Activated CD8-positive, alpha-beta T cell treated with anti-CD3 and anti-CD28 coated beads for 36 hours (primary cell): ENCODE measurements around the gene DACH1. TPM values are rescaled to one million over a fixed set of nuclear protein-coding genes. Genes with fewer than 3 reads are reported as not detected.

Experiments
- ATAC-seq: fragments of 200-7000 bp; cut with Tn5 transposase; one replicate; pipeline ENCODE4 v1.10.0; 2021; ENCODE audit warnings: mild to moderate bottlenecking, moderate library complexity
- CTCF ChIA-PET: fragments of 350-600 bp; sonication (Branson Sonifier 250); formaldehyde crosslinking; loops from one replicate; lab custom pipeline; 2021; ENCODE audit warnings: antibody characterized with exemption; lab: Charles Lee
- POLR2A ChIA-PET: fragments of 350-600 bp; sonication (Branson Sonifier 250); formaldehyde crosslinking; loops from one replicate; lab custom pipeline; 2021; ENCODE audit warnings: antibody characterized with exemption; lab: Charles Lee
- DNase-seq: peaks from one replicate; pipeline ENCODE4 v3.0.0-alpha.2; 2020
- H3K27ac Mint-ChIP-seq: one replicate; pipeline ENCODE4 v1.8.0; 2021; ENCODE audit warnings: mild to moderate bottlenecking, mixed read lengths
- H3K27me3 Mint-ChIP-seq: one replicate; pipeline ENCODE4 v1.8.0; 2021; ENCODE audit warnings: mixed read lengths
- H3K36me3 Mint-ChIP-seq: one replicate; pipeline ENCODE4 v1.8.0; 2021; ENCODE audit warnings: low read depth, mixed read lengths
- H3K4me1 Mint-ChIP-seq: one replicate; pipeline ENCODE4 v1.8.0; 2021; ENCODE audit warnings: low read depth, mixed read lengths
- H3K4me3 Mint-ChIP-seq: one replicate; pipeline ENCODE4 v1.8.0; 2021; ENCODE audit warnings: mild to moderate bottlenecking, moderate library complexity, mixed read lengths
- H3K9me3 Mint-ChIP-seq: one replicate; pipeline ENCODE4 v1.8.0; 2021; ENCODE audit warnings: mixed read lengths
- CTCF ChIP-seq: fragments of 200-600 bp; IDR thresholded peaks from one replicate; pipeline ENCODE4 v1.8.0; 2022; ENCODE audit warnings: antibody characterized with exemption, mild to moderate bottlenecking
- intact Hi-C: fragments of 100-400 bp; cut with micrococcal nuclease; formaldehyde crosslinking; loops from one replicate; pipeline ENCODE4 v1.10.0; 2022
- total RNA-seq, 2 experiments: library from RNA; stranded (reverse); gene quantifications; one replicate each; pipeline ENCODE4 v1.2.3, GENCODE V29; 2021

The DACH1 gene
- total RNA-seq, 2 experiments from 2014 or later, result not detected

- no peak for DNase-seq
- Mint-ChIP-seq H3K4me3 (no peak overlapping the region), H3K27me3 (no peaks in the 10 kb centered on the region), H3K9me3 (no peaks in the 10 kb centered on the region), H3K27ac (no peak overlapping the region), H3K36me3 (no peaks in the 10 kb centered on the region), H3K4me1 (no peaks in the 10 kb centered on the region)
- CTCF ChIA-PET, result no interaction called here
- ATAC-seq, result no peak
- intact Hi-C loops, result no loop called here
- no peak for TF ChIP-seq CTCF
- POLR2A ChIA-PET, result no interaction called here
Measured at GRCh38 chr13:71481046-71481445, 386.0 kb downstream of the DACH1 start.

GRCh38 chr13:71477735-71478134 is 389.3 kb downstream of the DACH1 start:
- intact Hi-C loops, result loop anchor here (10.0 kb wide), 1 partner anchor 413 kb away; no protein-coding TSS in a partner anchor
- Mint-ChIP-seq H3K27me3 (no peaks in the 10 kb centered on the region), H3K4me3 (no peak overlapping the region), H3K36me3 (no peaks in the 10 kb centered on the region), H3K4me1 (no peaks in the 10 kb centered on the region), H3K9me3 (no peaks in the 10 kb centered on the region), H3K27ac (no peak overlapping the region)
- ChIA-PET CTCF (no interaction called here), POLR2A (no interaction called here)
- DNase-seq (no peak), ATAC-seq (no peak)
- peak; percentile 45 for TF ChIP-seq CTCF

GRCh38 chr13:71474936-71475335 is 392.1 kb downstream of the DACH1 start:
- TF ChIP-seq CTCF, result no peak
- DNase-seq, result no peak
- no peaks in the 10 kb centered on the region for H3K27me3 Mint-ChIP-seq
- ChIA-PET POLR2A (no interaction called here), CTCF (no interaction called here)
- no peaks in the 10 kb centered on the region for H3K36me3 Mint-ChIP-seq
- intact Hi-C loops, result loop anchor here (10.0 kb wide), 1 partner anchor 410 kb away; no protein-coding TSS in a partner anchor
- H3K9me3 Mint-ChIP-seq, result no peaks in the 10 kb centered on the region
- H3K4me3 Mint-ChIP-seq, result no peak overlapping the region
- no peak for ATAC-seq
- no peaks in the 10 kb centered on the region for H3K4me1 Mint-ChIP-seq
- no peak overlapping the region for H3K27ac Mint-ChIP-seq

GRCh38 chr13:71469626-71470025 is 397.4 kb downstream of the DACH1 start:
- POLR2A ChIA-PET, result no interaction called here
- intact Hi-C loops, result loop anchor here (10.0 kb wide), 1 partner anchor 405 kb away; no protein-coding TSS in a partner anchor
- DNase-seq (no peak), ATAC-seq (no peak)
- Mint-ChIP-seq H3K27me3 (no peaks in the 10 kb centered on the region), H3K9me3 (no peaks in the 10 kb centered on the region), H3K36me3 (no peaks in the 10 kb centered on the region), H3K4me3 (no peak overlapping the region), H3K27ac (no peak overlapping the region), H3K4me1 (no peaks in the 10 kb centered on the region)
- TF ChIP-seq CTCF, result no peak
- CTCF ChIA-PET, result no interaction called here

GRCh38 chr13:71464686-71465085 is 402.3 kb downstream of the DACH1 start:
- CTCF ChIA-PET, result no interaction called here
- ATAC-seq, result no peak
- no peak for DNase-seq
- Mint-ChIP-seq H3K4me3 (no peak overlapping the region), H3K27me3 (no peaks in the 10 kb centered on the region), H3K9me3 (no peaks in the 10 kb centered on the region), H3K4me1 (no peaks in the 10 kb centered on the region), H3K27ac (no peak overlapping the region), H3K36me3 (no peaks in the 10 kb centered on the region)
- intact Hi-C loops, result no loop called here
- POLR2A ChIA-PET, result no interaction called here
- no peak for TF ChIP-seq CTCF
